Measurements from ENCODE around the gene LLCFC1.

Gene LLCFC1

GRCh38 chr7:142894985-142895593 is 44.2 kb upstream of the LLCFC1 start:
- H3K79me2 ChIP-seq (ENCODE audit: control insufficient read depth, low read length): no peaks in the 10 kb centered on the region
- no peaks in the 10 kb centered on the region for H3K4me1 ChIP-seq (ENCODE audit: control insufficient read depth, low read length)
- H3K4me2 ChIP-seq (ENCODE audit: low read length): no peak overlapping the region
- no peaks in the 10 kb centered on the region for H3K9me3 ChIP-seq (ENCODE audit: control insufficient read depth, insufficient read depth, low read length)
- no peaks in the 10 kb centered on the region for H3F3A ChIP-seq (ENCODE audit: control insufficient read depth, insufficient read depth)
- no peak overlapping the region for H3K27ac ChIP-seq (ENCODE audit: low read depth, low read length)
- no peak for TF ChIP-seq EZH2phosphoT487 (IDR thresholded peaks at IDR 0.05; ENCODE audit: borderline replicate concordance, low read length)
- no peak for TF ChIP-seq CTCF (IDR thresholded peaks at IDR 0.05; ENCODE audit: low read depth, low read length, poor library complexity, severe bottlenecking)
- peaks cover 48% of the 10 kb centered on the region for H3K27me3 ChIP-seq (ENCODE audit: control insufficient read depth, low read length)
- no peak overlapping the region for H3K4me3 ChIP-seq (ENCODE audit: low read length)
- H3K9me2 ChIP-seq (replicated peaks; ENCODE audit: control insufficient read depth, low read length): no peaks in the 10 kb centered on the region
- H4K20me1 ChIP-seq (ENCODE audit: control insufficient read depth, insufficient read depth, low read depth, low read length): no peaks in the 10 kb centered on the region
- no peaks in the 10 kb centered on the region for H3K36me3 ChIP-seq (ENCODE audit: control insufficient read depth, low read length)

GRCh38 chr7:142896151-142896550 is 43.1 kb upstream of the LLCFC1 start:
- H3K36me3 ChIP-seq (ENCODE audit: control insufficient read depth, low read length): no peaks in the 10 kb centered on the region
- H3K4me1 ChIP-seq (ENCODE audit: control insufficient read depth, low read length): no peaks in the 10 kb centered on the region
- H3K27ac ChIP-seq (ENCODE audit: low read depth, low read length): no peak overlapping the region
- no peaks in the 10 kb centered on the region for H3K79me2 ChIP-seq (ENCODE audit: control insufficient read depth, low read length)
- H3K4me3 ChIP-seq (ENCODE audit: low read length): no peak overlapping the region
- TF ChIP-seq EZH2phosphoT487 (IDR thresholded peaks at IDR 0.05; ENCODE audit: borderline replicate concordance, low read length) (no peak), CTCF (IDR thresholded peaks at IDR 0.05; ENCODE audit: low read depth, low read length, poor library complexity, severe bottlenecking) (no peak)
- no peaks in the 10 kb centered on the region for H3K9me2 ChIP-seq (replicated peaks; ENCODE audit: control insufficient read depth, low read length)
- no peaks in the 10 kb centered on the region for H3F3A ChIP-seq (ENCODE audit: control insufficient read depth, insufficient read depth)
- no peaks in the 10 kb centered on the region for H4K20me1 ChIP-seq (ENCODE audit: control insufficient read depth, insufficient read depth, low read depth, low read length)
- peaks cover 49% of the 10 kb centered on the region for H3K27me3 ChIP-seq (ENCODE audit: control insufficient read depth, low read length)
- no peak overlapping the region for H3K4me2 ChIP-seq (ENCODE audit: low read length)
- no peaks in the 10 kb centered on the region for H3K9me3 ChIP-seq (ENCODE audit: control insufficient read depth, insufficient read depth, low read length)

- H3K27me3 ChIP-seq (ENCODE audit: control insufficient read depth, low read length): peaks cover 48% of the 10 kb centered on the region
- H3K4me1 ChIP-seq (ENCODE audit: control insufficient read depth, low read length): no peaks in the 10 kb centered on the region
- H3K9me2 ChIP-seq (replicated peaks; ENCODE audit: control insufficient read depth, low read length): no peaks in the 10 kb centered on the region
- H3F3A ChIP-seq (ENCODE audit: control insufficient read depth, insufficient read depth): no peaks in the 10 kb centered on the region
- TF ChIP-seq EZH2phosphoT487 (IDR thresholded peaks at IDR 0.05; ENCODE audit: borderline replicate concordance, low read length) (no peak), CTCF (IDR thresholded peaks at IDR 0.05; ENCODE audit: low read depth, low read length, poor library complexity, severe bottlenecking) (no peak)
- H3K4me2 ChIP-seq (ENCODE audit: low read length): no peak overlapping the region
- no peak overlapping the region for H3K4me3 ChIP-seq (ENCODE audit: low read length)
- H3K79me2 ChIP-seq (ENCODE audit: control insufficient read depth, low read length): no peaks in the 10 kb centered on the region
- H4K20me1 ChIP-seq (ENCODE audit: control insufficient read depth, insufficient read depth, low read depth, low read length): no peaks in the 10 kb centered on the region
- no peak overlapping the region for H3K27ac ChIP-seq (ENCODE audit: low read depth, low read length)
- H3K36me3 ChIP-seq (ENCODE audit: control insufficient read depth, low read length): no peaks in the 10 kb centered on the region
- no peaks in the 10 kb centered on the region for H3K9me3 ChIP-seq (ENCODE audit: control insufficient read depth, insufficient read depth, low read length)
Measured at GRCh38 chr7:142896741-142897379, 42.4 kb upstream of the LLCFC1 start.
